Frontal cortex (tissue), 4 donors: ENCODE measurements around the gene CRYBB3. TPM values are rescaled to one million over a fixed set of nuclear protein-coding genes. Genes with fewer than 3 reads are reported as not detected.
A peak's percentile ranks its signal among the peaks of the same experiment; 100 is the strongest.
"Not testable (repeated sequence)": the region's sequence is repeated elsewhere in the genome, so short reads cannot be mapped to it uniquely, and the experiment has no call there.

ENCODE experiments used
- DNase-seq, 2 donors: peaks; one replicate each; pipeline ENCODE4 v3.0.0; 2012; ENCODE audit warnings: low spot score in 2 of 2
- FAIRE-seq: peaks from 2 replicates; lab custom pipeline; 2012; peaks lifted over from hg19 to GRCh38; lab: Jason Lieb, UNC
- total RNA-seq: library from RNA; depleted of rRNA; stranded (reverse); fragments of >200 nt; gene quantifications from one replicate; pipeline ENCODE4 v1.2.3, GENCODE V29; 2014
- donor health status: control.
- donor health status: control.
- donor health status: control.

Gene CRYBB3
- total RNA-seq, 1 donor from 2014 or later: not detected

DNA sequence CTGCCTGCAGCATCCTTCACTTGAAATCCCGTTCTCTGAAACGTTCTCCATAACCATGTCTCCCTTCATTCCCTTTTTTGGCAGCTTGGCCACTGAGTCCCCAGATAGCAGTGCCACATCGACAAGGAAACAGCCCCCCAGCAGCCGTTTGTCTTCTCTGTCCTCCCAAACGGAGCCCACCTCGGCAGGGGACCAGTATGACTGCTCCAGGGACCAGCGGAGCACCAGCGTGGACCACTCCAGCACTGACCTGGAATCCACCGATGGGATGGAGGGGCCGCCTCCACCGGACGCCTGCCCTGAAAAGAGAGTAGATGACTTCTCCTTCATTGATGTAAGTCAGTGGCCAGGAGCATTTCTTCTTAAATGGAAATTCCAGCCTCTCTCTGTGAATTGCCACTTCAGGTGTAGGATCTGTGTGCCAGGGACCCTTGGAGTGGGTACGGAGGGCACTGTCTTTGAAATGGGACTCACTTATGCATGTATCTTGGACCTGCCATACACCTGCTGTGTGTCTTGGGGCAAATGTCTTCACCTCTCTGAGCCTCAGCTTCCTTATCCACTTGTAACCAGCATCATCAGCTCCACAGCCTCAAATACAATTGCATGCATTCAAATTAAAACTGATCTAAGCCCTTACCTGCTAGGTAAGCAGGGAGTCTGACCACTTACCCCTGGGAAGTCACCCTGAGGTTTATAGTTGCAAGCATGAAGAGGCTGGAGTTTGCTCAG lies 25.3 kb upstream of the CRYBB3 start:
- no peak for FAIRE-seq
- no peak for DNase-seq

GRCh38 chr22:25174888-25175411 lies 24.7 kb upstream of the CRYBB3 start:
- DNase-seq: no peak
- FAIRE-seq: no peak

DNA sequence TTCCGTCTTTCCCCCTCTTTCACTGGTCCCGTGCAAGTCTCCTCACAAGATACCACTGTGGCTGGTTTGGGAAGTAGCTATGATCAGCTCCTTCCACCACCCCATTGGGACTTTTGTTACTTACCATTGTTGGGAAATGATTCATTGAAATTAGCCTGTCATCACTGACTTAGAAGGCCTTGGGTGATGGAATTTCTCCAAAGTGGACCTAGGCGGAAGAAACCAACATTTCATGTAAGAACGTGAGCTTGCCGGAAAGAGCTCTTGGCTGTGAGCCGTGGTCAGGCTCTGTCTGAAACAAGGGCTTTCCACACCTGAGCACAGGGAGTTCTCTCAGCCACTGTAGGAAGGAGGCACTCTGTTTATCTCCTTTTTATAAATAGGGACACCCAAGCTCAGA lies 23.5 kb upstream of the CRYBB3 start:
- DNase-seq (no peak), FAIRE-seq (no peak)

DNA sequence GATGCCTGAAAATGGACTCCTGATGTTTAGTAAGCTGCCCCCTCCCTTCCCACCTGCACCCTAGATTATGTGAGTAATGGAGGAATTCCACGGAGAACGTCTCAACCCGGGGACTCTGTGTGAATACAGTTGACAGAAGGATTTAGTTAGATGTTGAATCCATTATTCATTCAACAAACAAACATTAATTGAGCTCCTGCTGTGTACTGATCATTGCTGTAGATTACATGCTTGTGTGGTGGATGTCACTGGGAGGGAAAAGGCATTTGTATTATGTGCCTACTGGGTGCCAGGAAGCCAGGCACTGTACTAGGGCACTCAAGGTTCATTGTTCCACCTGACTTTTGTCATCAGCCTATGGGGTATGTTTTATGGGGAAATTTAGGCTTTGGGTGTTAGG lies 22.9 kb upstream of the CRYBB3 start:
- no peak for FAIRE-seq
- no peak for DNase-seq

- DNase-seq: no peak
- no peak for FAIRE-seq
Measured at GRCh38 chr22:25177226-25177625, 22.4 kb upstream of the CRYBB3 start.

DNA sequence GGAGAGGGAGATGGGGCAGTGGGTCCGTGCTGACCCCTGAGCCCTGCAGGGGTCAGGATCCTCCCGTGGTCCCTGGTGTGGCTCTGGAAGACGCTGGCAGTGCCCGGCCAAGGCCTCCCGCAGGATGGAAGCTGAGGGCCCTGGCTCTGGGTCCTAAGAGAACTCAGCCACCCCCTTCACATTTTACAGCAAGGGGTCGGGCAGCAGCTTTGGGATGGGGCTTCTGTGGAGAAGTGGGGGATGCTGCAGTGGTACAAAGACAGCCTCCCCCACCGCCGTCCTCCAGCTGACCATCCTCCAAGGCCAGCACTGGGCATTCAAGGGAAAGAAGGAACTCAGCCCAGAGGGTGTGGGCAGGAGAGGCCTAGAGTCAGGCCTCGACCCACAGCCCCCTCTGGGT lies 21.8 kb upstream of the CRYBB3 start:
- FAIRE-seq (no peak), DNase-seq (no peak)

- not testable (repeated sequence) for FAIRE-seq, DNase-seq
Measured at GRCh38 chr22:25178348-25178747, 21.3 kb upstream of the CRYBB3 start.

DNA sequence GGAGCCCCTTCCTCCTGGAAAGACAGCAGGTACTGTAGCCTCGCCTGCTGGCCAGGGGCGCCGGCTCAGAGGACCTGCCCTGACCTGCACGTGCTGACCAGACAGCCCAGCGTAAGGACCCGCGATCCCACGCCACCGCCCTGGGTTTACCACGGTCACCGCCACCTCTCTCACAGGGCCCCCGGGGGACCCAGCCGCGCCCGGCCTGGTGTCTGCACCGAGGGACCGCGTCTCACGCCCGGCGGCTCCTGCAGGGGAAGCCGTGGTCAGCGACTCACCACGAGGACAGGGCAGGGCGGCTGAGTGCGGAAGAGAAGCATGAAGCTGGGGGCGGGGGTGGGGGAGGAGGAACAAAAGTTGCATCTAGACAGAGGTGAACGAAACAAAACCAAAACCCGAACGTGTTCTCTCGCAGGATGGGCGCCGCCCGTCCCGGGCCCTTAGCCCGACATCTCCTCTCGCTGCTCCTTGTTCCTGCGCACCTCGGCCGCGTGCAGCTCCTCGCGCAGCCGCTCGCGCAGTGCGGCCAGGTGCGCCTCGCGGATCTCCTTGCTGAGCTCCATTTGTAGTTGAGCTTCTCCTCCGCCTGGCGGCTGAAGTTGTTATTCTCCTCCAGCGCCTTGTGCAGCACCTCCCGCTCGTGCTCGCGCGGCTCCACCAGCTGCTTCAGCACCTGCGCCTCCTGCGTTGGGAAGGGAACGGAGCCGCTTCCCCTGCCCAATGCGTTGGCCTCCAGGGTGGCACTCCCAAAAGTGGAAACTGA lies 20.6 kb upstream of the CRYBB3 start:
- FAIRE-seq, DNase-seq: not testable (repeated sequence)

DNA sequence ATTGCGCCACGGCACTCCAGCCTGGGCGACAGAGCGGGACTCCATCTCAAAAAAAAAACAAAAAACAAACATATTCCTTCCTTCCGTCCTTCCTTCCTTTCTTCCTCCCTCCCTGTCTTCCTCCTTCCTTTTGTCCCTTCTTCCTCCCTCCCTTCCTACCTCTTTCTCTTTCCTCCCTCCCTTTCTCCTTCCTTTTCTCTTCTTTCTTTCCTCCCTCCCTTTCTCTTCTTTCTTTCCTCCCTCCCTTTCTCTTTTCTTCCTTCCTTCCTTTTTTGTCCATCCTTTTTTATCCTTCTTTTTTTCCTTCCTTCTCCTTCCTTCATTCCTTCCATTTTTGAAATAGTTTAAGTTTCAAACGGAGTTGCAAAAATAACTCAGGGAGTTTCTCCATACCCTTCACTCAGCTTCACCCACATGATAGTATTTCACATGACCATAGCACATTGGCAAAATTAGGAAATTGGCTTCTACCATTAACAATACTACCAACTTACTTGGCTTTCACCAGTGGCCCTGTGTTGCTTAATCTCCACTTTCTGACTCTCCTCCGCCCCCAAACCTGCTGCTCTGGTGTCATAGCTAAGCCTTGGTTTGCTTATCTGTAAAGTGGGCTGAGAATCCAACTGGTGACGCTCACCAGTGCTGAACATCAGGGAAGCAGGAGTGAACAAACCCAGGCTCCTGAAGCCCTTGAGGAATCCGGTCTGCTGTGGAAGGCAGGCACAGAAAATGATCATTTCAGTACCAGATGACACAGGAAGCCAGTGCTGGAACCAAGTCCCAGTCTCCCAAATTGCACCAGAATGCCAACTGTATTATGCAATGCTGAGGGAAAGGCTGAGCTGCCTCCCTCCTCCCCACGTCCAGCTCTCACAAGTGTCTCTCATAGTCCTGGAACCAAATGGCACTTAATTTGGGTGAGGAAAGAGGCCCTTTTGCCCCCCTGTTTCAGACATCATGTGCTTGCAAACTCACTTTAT lies 17.2 kb upstream of the CRYBB3 start:
- no peak for FAIRE-seq
- DNase-seq: no peak

DNA sequence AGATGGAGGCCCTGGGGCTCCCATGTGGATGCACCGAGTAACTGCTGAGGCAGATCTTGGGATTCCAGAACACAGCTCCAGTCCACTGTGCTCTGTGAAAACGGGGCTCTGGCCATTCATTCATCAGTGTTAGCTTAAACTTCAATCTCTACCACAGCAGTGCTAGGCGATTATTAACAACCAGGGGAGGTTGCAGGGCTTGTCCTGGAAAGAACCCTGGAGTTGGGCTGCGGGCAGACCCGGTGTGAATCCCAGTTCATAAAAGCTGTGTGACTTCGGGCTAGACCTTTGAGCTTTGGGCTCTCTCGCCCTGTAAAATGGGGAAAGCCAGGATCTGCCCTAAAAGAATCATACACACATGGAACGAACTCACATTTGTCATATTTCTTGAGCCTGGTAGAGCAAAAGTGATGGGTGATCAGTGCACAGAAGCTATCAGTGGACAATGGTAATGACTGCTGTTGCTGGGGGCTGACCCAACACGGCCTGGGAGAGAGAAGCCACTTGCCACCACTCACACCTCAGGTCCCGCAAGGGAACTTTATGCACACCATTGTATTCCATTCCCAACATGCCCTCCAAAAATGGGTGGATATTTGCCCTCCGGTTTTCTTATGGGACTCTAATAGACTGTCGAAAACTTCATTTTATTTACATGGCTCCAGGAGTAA lies 15.6 kb upstream of the CRYBB3 start:
- DNase-seq (no peak), FAIRE-seq (no peak)

- no peak for FAIRE-seq
- no peak for DNase-seq
Measured at GRCh38 chr22:25186140-25186539, 13.5 kb upstream of the CRYBB3 start.

DNA sequence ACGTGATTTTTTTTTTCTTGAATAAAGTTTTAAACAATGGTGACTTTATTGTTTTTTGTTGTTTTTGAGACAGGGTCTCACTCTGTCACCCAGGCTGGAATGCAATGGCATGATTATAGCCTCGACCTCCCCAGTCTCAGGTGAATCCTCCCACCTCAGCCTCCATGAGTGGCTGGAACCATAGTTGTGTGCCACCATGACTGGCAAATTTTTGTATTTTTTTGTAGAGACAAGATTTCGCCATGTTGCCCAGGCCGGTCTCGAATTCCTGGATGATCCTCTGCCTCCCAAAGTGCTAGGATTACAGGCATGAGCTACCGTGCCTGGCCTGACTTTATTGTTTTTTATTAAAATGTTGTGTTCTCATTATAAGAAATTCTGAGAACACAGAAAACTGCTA lies 12.2 kb upstream of the CRYBB3 start:
- no peak for FAIRE-seq

GRCh38 chr22:25192406-25192805 lies 7.3 kb upstream of the CRYBB3 start:
- no peak for FAIRE-seq
- peak in 1 of 2 donors; percentile 33 for DNase-seq

More for the DNA sequence above, 12.2 kb upstream of the CRYBB3 start:
- DNase-seq: no peak

- DNase-seq: no peak
- FAIRE-seq: no peak
Measured at GRCh38 chr22:25193130-25193529, 6.5 kb upstream of the CRYBB3 start.

- FAIRE-seq: no peak
- DNase-seq: no peak
Measured at GRCh38 chr22:25193548-25193947, 6.1 kb upstream of the CRYBB3 start.

- DNase-seq (no peak), FAIRE-seq (no peak)
Measured at GRCh38 chr22:25196326-25196725, 3.3 kb upstream of the CRYBB3 start.

DNA sequence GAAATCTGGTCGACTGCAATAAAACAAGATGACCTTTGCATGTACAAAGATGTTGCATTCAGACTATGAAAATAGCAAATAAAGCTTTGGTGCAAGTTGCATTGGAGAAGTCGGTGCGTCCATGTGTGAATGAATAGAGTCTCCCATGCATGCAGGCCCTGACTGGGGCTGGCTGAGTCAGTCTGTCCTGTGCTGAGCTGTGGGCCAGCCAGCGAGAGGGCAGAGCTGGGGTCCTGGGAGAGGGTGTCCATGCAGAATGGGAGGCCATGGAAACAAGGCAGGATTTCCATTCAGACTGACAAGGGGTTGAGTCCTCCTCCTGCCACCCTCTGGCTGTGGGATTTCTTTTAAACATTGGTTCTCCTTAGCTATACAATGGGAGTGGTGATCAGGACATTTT lies 2.3 kb upstream of the CRYBB3 start:
- FAIRE-seq (no peak), DNase-seq (no peak)

GRCh38 chr22:25200967-25201366 lies 1.3 kb downstream of the CRYBB3 start:
- no peak for DNase-seq
- no peak for FAIRE-seq

DNA sequence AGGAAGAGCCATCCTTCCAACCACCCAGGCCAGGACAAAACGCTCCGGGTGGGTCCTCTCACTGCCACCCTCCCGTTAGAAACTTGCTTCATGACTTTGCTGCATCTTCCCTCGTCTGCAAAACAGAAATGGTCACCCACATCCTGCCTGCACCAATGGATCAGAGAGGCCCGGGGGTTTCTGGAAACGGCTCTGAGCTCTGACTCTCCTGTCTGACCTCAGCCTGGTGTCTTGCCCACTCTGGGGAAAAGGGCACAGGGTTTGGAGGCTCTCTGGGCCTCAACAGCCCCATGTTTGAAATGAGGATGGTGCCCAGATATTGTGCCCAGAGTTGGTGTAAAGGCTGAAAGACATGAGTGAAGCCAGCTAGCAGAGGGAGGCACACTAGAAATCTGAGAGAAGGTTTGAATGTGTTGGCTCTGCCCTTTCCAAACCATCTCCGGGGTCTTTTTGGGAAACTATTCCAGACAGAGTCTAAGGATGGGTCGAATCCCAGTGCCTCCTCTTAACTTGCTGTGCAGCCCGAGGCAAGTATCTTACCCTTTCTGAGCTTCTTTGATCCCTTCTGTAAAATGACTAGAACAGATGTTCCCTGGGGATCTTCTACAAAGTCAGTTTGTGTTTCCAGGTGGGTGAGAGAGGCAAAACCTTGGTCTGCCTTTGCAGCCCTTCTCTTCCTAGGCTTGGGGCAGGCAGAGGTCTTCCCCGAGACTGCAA lies 2.1 kb downstream of the CRYBB3 start:
- no peak for FAIRE-seq

More for the DNA sequence above, 2.1 kb downstream of the CRYBB3 start:
- DNase-seq: no peak
